PC-9 (cell line): ENCODE results near the gene GTF3A.

Source experiments
- EZH2 ChIP-seq: fragments of 200-600 bp; sonication (generic); IDR thresholded peaks from 2 replicates; pipeline ENCODE4 v1.8.0; 2017; ENCODE audit warnings: antibody characterized with exemption, low read depth
- TF ChIP-seq, protein P1 (sequence below): fragments of 200-600 bp; sonication (generic); conservative IDR thresholded peaks from 2 replicates; pipeline ENCODE4 v1.6.1; 2017; ENCODE audit warnings: mixed run types, antibody characterized with exemption, mild to moderate bottlenecking, moderate library complexity

DNA sequence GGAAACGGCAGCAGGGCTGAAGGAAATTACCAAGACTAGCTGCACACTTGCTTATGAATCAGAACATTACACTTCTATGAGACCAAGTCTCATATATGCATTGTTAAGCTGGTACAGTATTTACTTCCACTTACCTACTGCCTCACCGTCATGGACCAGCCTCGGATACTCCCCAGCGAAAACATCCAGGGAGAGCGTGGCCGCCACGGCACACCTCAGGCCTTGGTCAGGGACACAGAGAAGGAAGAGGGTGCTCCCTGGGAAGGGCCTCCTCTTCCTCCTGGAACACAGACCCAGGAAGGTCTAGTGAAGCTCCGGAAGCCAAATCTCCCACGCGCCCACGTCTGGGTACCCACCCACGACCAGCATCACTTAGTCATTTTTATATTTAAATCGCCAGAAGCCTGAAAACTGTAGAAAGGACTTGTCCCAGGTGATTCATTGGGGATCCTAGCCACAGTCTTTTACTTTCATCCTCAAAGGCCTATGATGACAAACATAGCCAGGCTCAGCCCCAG, 50.4 kb downstream of the GTF3A start:
- TF ChIP-seq, protein P1, sequence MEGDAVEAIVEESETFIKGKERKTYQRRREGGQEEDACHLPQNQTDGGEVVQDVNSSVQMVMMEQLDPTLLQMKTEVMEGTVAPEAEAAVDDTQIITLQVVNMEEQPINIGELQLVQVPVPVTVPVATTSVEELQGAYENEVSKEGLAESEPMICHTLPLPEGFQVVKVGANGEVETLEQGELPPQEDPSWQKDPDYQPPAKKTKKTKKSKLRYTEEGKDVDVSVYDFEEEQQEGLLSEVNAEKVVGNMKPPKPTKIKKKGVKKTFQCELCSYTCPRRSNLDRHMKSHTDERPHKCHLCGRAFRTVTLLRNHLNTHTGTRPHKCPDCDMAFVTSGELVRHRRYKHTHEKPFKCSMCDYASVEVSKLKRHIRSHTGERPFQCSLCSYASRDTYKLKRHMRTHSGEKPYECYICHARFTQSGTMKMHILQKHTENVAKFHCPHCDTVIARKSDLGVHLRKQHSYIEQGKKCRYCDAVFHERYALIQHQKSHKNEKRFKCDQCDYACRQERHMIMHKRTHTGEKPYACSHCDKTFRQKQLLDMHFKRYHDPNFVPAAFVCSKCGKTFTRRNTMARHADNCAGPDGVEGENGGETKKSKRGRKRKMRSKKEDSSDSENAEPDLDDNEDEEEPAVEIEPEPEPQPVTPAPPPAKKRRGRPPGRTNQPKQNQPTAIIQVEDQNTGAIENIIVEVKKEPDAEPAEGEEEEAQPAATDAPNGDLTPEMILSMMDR, result no peak
- TF ChIP-seq EZH2, result no peak
